Measurements from ENCODE around the gene WNT6. TPM values are rescaled to one million over a fixed set of nuclear protein-coding genes. Genes with fewer than 3 reads are reported as not detected.
A peak's percentile ranks its signal among the peaks of the same experiment; 100 is the strongest.

The WNT6 gene
- total RNA-seq, 1 experiment from 2014 or later = 1.4 TPM

- Histone ChIP-seq H3K4me1 (ENCODE audit: control insufficient read depth in 1 of 2, insufficient read depth in 2 of 2, low read length in 2 of 2) (peaks cover 5 to 10% of the 10 kb centered on the region in 2 experiments; a peak in 3 of 4 replicates), H2AFZ (ENCODE audit: low read depth, low read length, poor library complexity, severe bottlenecking) (no peak overlapping the region), H3K4me2 (ENCODE audit: low read length) (no peak overlapping the region), H3K27ac (ENCODE audit: low read depth, low read length) (no peak overlapping the region), H3K9me2 (ENCODE audit: insufficient read depth) (no peaks in the 10 kb centered on the region), H3K9ac (ENCODE audit: low read length) (no peak overlapping the region), H3K36me3 (ENCODE audit: control insufficient read depth in 1 of 2, insufficient read depth in 2 of 2, low read length in 2 of 2) (no peaks in the 10 kb centered on the region), H3K9me3 (ENCODE audit: control insufficient read depth in 1 of 2, insufficient read depth in 1 of 2, low read depth in 1 of 2, low read length in 2 of 2) (no peaks in the 10 kb centered on the region), H4K20me1 (ENCODE audit: insufficient read depth) (no peaks in the 10 kb centered on the region), H3K79me2 (ENCODE audit: insufficient read depth, low read length) (no peaks in the 10 kb centered on the region), H3K4me3 (replicated peaks in 1 of 2; ENCODE audit: low read depth in 1 of 2, low read length in 2 of 2) (no peak overlapping the region), H3K27me3 (ENCODE audit: insufficient read depth, low read length) (no peaks in the 10 kb centered on the region)
- no peak for ATAC-seq
- no TSS peak for BruUV-seq (replicated peaks)
- ChIA-PET CTCF (no interaction called here), POLR2A (no interaction called here), RAD21 (ENCODE audit: low non-redundant PET in 1 of 2, low total read pairs in 2 of 2, uncharacterized antibody in 2 of 2, unreplicated experiment in 2 of 2) (no interaction called here)
- DNase-seq (ENCODE audit: low read depth, low spot score) = no peak
- intact Hi-C loops (cut with micrococcal nuclease) = no loop called here
- TF ChIP-seq ZNF274 (IDR thresholded peaks at IDR 0.05; ENCODE audit: low read depth, low read length) (no peak), FOSL1 (IDR thresholded peaks at IDR 0.05; ENCODE audit: low read depth) (no peak), CTCF (IDR thresholded peaks at IDR 0.05 in 2 of 3, conservative IDR thresholded peaks at IDR 0.05 in 1 of 3; ENCODE audit: borderline replicate concordance in 1 of 3, insufficient read depth in 1 of 3, low read depth in 2 of 3, low read length in 2 of 3) (0 out of 6 replicates have a peak, but pooled peaks of 2 of the 3 experiments have one; percentile 12), RAD21 (IDR thresholded peaks at IDR 0.05; ENCODE audit: low read depth) (no peak), ZFX (IDR thresholded peaks at IDR 0.05) (no peak), CBX3 (IDR thresholded peaks at IDR 0.05; ENCODE audit: low read depth) (no peak)
These were observed 6.4 kb downstream of the WNT6 start for GRCh38 chr2:218865999-218866398.

- TF ChIP-seq MAX (IDR thresholded peaks at IDR 0.05) = no peak
- no peak for TF ChIP-seq YY1 (IDR thresholded peaks at IDR 0.05; ENCODE audit: extremely low read depth, insufficient replicate concordance, low read depth, low read length)
- no peak for TF ChIP-seq TCF7L2 (IDR thresholded peaks at IDR 0.05; ENCODE audit: borderline replicate concordance, extremely low read depth, insufficient read depth, insufficient read length)
- TF ChIP-seq RAD21 (IDR thresholded peaks at IDR 0.05; ENCODE audit: low read depth) = no peak
- TF ChIP-seq SIN3A (IDR thresholded peaks at IDR 0.05; ENCODE audit: low read depth) = no peak
- no peak for TF ChIP-seq EZH2phosphoT487 (IDR thresholded peaks at IDR 0.05; ENCODE audit: borderline replicate concordance)
- TF ChIP-seq EZH2 (IDR thresholded peaks at IDR 0.05) = no peak
- no peak for TF ChIP-seq SP1 (IDR thresholded peaks at IDR 0.05; ENCODE audit: low read depth)
- TF ChIP-seq SRF (IDR thresholded peaks at IDR 0.05; ENCODE audit: low read depth) = no peak
- TF ChIP-seq EGR1 (IDR thresholded peaks at IDR 0.05; ENCODE audit: low read depth) = no peak
- no peak for TF ChIP-seq CEBPB (IDR thresholded peaks at IDR 0.05; ENCODE audit: low read depth)
- no peaks in the 10 kb centered on the region for H3K27me3 ChIP-seq (ENCODE audit: insufficient read depth, low read length)
- H3K4me1 ChIP-seq (ENCODE audit: control insufficient read depth in 1 of 2, insufficient read depth in 2 of 2, low read length in 2 of 2) = no peaks in the 10 kb centered on the region
- no peaks in the 10 kb centered on the region for H4K20me1 ChIP-seq (ENCODE audit: insufficient read depth)
- H3K9me2 ChIP-seq (ENCODE audit: insufficient read depth) = no peaks in the 10 kb centered on the region
- POLR2A ChIA-PET = no interaction called here
- DNase-seq (ENCODE audit: low read depth, low spot score) (no peak), ATAC-seq (no peak)
- no peak overlapping the region for H3K9ac ChIP-seq (ENCODE audit: low read length)
- no peaks in the 10 kb centered on the region for H3K79me2 ChIP-seq (ENCODE audit: insufficient read depth, low read length)
- no peak overlapping the region for H3K27ac ChIP-seq (ENCODE audit: low read depth, low read length)
- no peaks in the 10 kb centered on the region for H3K36me3 ChIP-seq (ENCODE audit: control insufficient read depth in 1 of 2, insufficient read depth in 2 of 2, low read length in 2 of 2)
- CTCF ChIA-PET = no interaction called here
- no peak overlapping the region for H2AFZ ChIP-seq (ENCODE audit: low read depth, low read length, poor library complexity, severe bottlenecking)
- no peak overlapping the region for H3K4me2 ChIP-seq (ENCODE audit: low read length)
- no peaks in the 10 kb centered on the region for H3K9me3 ChIP-seq (ENCODE audit: control insufficient read depth in 1 of 2, insufficient read depth in 1 of 2, low read depth in 1 of 2, low read length in 2 of 2)
- no peak overlapping the region for H3K4me3 ChIP-seq (replicated peaks in 1 of 2; ENCODE audit: low read depth in 1 of 2, low read length in 2 of 2)
- intact Hi-C loops (cut with micrococcal nuclease) = no loop called here
- RAD21 ChIA-PET (ENCODE audit: low non-redundant PET in 1 of 2, low total read pairs in 2 of 2, uncharacterized antibody in 2 of 2, unreplicated experiment in 2 of 2) = no interaction called here
- BruUV-seq (replicated peaks) = no TSS peak
These were observed 8.3 kb downstream of the WNT6 start for GRCh38 chr2:218867900-218868299.

All from HCT116 (cell line).